ENCODE measurements around the gene HACD1.

HACD1 gene

GRCh38 chr10:17617031-17617911 lies at the start of gene HACD1:
Gene HACD1 (minus strand): TSS chr10:17617374. CDS start chr10:17617339, 35 bp downstream.
- peak; percentile 55 for DNase-seq

GRCh38 chr10:17665747-17666146 lies 48.6 kb upstream of the HACD1 start:
- no peak for DNase-seq

- DNase-seq = no peak
These were observed 46.3 kb upstream of the HACD1 start for GRCh38 chr10:17663450-17663849.

GRCh38 chr10:17662193-17663138 lies 45.3 kb upstream of the HACD1 start:
- no peak for DNase-seq

- no peak for DNase-seq
These were observed 44.3 kb upstream of the HACD1 start for GRCh38 chr10:17661510-17661909.

GRCh38 chr10:17660921-17661320 lies 43.7 kb upstream of the HACD1 start:
- DNase-seq = no peak

- no peak for DNase-seq
These were observed 42.2 kb upstream of the HACD1 start for GRCh38 chr10:17659365-17659764.

- no peak for DNase-seq
These were observed 39.9 kb upstream of the HACD1 start for GRCh38 chr10:17657103-17657500.

GRCh38 chr10:17655567-17656146 lies 38.5 kb upstream of the HACD1 start:
- DNase-seq = no peak

- no peak for DNase-seq
These were observed 37.8 kb upstream of the HACD1 start for GRCh38 chr10:17655009-17655408.

GRCh38 chr10:17652585-17652984 lies 35.4 kb upstream of the HACD1 start:
- no peak for DNase-seq

GRCh38 chr10:17651896-17652295 lies 34.7 kb upstream of the HACD1 start:
- DNase-seq = no peak

GRCh38 chr10:17650416-17650815 lies 33.2 kb upstream of the HACD1 start:
- DNase-seq = no peak

- no peak for DNase-seq
These were observed 32.7 kb upstream of the HACD1 start for GRCh38 chr10:17649836-17650235.

- no peak for DNase-seq
These were observed 31.9 kb upstream of the HACD1 start for GRCh38 chr10:17649052-17649451.

GRCh38 chr10:17648243-17649035 lies 31.3 kb upstream of the HACD1 start:
- DNase-seq = peak; percentile 65

- DNase-seq = no peak
These were observed 30.2 kb upstream of the HACD1 start for GRCh38 chr10:17647326-17647725.

GRCh38 chr10:17645621-17646345 lies 28.6 kb upstream of the HACD1 start:
- no peak for DNase-seq

- peak; percentile 19 for DNase-seq
These were observed 27.3 kb upstream of the HACD1 start for GRCh38 chr10:17644485-17644943.

- peak; percentile 94 for DNase-seq
These were observed 26.7 kb upstream of the HACD1 start, which contains the start of gene STAM for GRCh38 chr10:17643755-17644484. Gene STAM (plus strand): TSS chr10:17644151. CDS start chr10:17644340, 189 bp downstream.

GRCh38 chr10:17643339-17643754 lies 26.2 kb upstream of the HACD1 start:
- DNase-seq = peak; percentile 35
